Endodermal cell (in vitro differentiated cells): ENCODE results near the gene RBM24. TPM values are rescaled to one million over a fixed set of nuclear protein-coding genes. Genes with fewer than 3 reads are reported as not detected.

Experiments
- DNase-seq: peaks from one replicate; pipeline ENCODE4 v3.0.0-alpha.2; 2017
- H3K27ac ChIP-seq: 2 replicates; pipeline ENCODE4 v1.5.1; 2013; ENCODE audit warnings: mild to moderate bottlenecking, low read depth, low read length, moderate library complexity
- H3K27me3 ChIP-seq: 2 replicates; pipeline ENCODE4 v1.6.1; 2013; ENCODE audit warnings: mild to moderate bottlenecking, low read length, moderate library complexity; ENCODE audit not compliant: insufficient read depth, control insufficient read depth, poor library complexity, severe bottlenecking
- H3K36me3 ChIP-seq: 2 replicates; pipeline ENCODE4 v1.7.0; 2013; ENCODE audit warnings: mild to moderate bottlenecking, low read length, moderate library complexity; ENCODE audit not compliant: control insufficient read depth, insufficient read depth
- H3K4me1 ChIP-seq: one replicate; pipeline ENCODE4 v1.7.0; 2013; ENCODE audit warnings: low read length; ENCODE audit not compliant: control insufficient read depth, insufficient read depth
- H3K4me3 ChIP-seq: 2 replicates; pipeline ENCODE4 v1.5.1; 2013; ENCODE audit warnings: mild to moderate bottlenecking, low read length, moderate library complexity
- H3K9ac ChIP-seq: 2 replicates; pipeline ENCODE4 v1.6.1; 2013; ENCODE audit warnings: mild to moderate bottlenecking, low read length, moderate library complexity; ENCODE audit not compliant: poor library complexity, severe bottlenecking; ENCODE audit errors: extremely low read depth
- H3K9me3 ChIP-seq: 2 replicates; pipeline ENCODE4 v1.6.1; 2013; ENCODE audit warnings: mild to moderate bottlenecking, low read length, moderate library complexity; ENCODE audit not compliant: control insufficient read depth
- H3K27ac Mint-ChIP-seq: 2 replicates; pipeline ENCODE4 v1.8.0; 2020; ENCODE audit warnings: mixed read lengths
- H3K27me3 Mint-ChIP-seq: 2 replicates; pipeline ENCODE4 v1.8.0; 2021; ENCODE audit warnings: mild to moderate bottlenecking, mixed read lengths; ENCODE audit not compliant: insufficient read depth
- H3K36me3 Mint-ChIP-seq: 2 replicates; pipeline ENCODE4 v1.8.0; 2020; ENCODE audit warnings: low read depth, mixed read lengths
- H3K4me1 Mint-ChIP-seq: 2 replicates; pipeline ENCODE4 v1.8.0; 2020; ENCODE audit warnings: mixed read lengths
- H3K4me3 Mint-ChIP-seq: 2 replicates; pipeline ENCODE4 v1.8.0; 2020; ENCODE audit warnings: mild to moderate bottlenecking, moderate library complexity, mixed read lengths
- H3K9me3 Mint-ChIP-seq: 2 replicates; pipeline ENCODE4 v1.8.0; 2020; ENCODE audit warnings: mild to moderate bottlenecking, mixed read lengths
- CTCF ChIP-seq: fragments of 200-600 bp; sonication (generic); conservative IDR thresholded peaks from 2 replicates; pipeline ENCODE4 v1.5.0; 2021; ENCODE audit warnings: antibody characterized with exemption, mild to moderate bottlenecking
- WGBS, 2 experiments: methylation state at CpG; one replicate each; pipeline versions ENCODE4 v1.1.5 to v1.1.7; 2013; ENCODE audit warnings: missing lambda C conversion rate in 2 of 2, mixed read lengths in 1 of 2; ENCODE audit not compliant: insufficient coverage in 1 of 2, insufficient read length in 1 of 2; 5-methylcytosine and 5-hydroxymethylcytosine counted together
- total RNA-seq, 2 donors: library from RNA; stranded (reverse); fragmentation: NEBNext Ultra II Directional in 1 of 2; extraction: Animal tissue kit (Norgen Biotek cat#: 25700) in 1 of 2; gene quantifications; 2 replicates in 1 of 2; 3 replicates in 1 of 2; pipeline ENCODE4 v1.2.1, GENCODE V29; 2021

Gene RBM24
- total RNA-seq, 2 donors from 2014 or later: 15.2 to 18.9 TPM

GRCh38 chr6:17339308-17339670 is 58.1 kb downstream of the RBM24 start:
- Mint-ChIP-seq H3K27ac (no peak overlapping the region), H3K4me1 (no peaks in the 10 kb centered on the region)
- WGBS, 2 experiments: 100% methylated on average over 2 of the region's 2 CpGs

GRCh38 chr6:17341117-17341805 is 60.1 kb downstream of the RBM24 start:
- no peaks in the 10 kb centered on the region for H3K27me3 ChIP-seq
- Mint-ChIP-seq H3K27me3 (no peaks in the 10 kb centered on the region), H3K36me3 (no peaks in the 10 kb centered on the region), H3K27ac (no peak overlapping the region), H3K9me3 (peaks cover 12% of the 10 kb centered on the region), H3K4me3 (no peak overlapping the region), H3K4me1 (no peaks in the 10 kb centered on the region)
- H3K9ac ChIP-seq: no peak overlapping the region
- H3K27ac ChIP-seq: no peak overlapping the region
- no peak for DNase-seq
- H3K4me1 ChIP-seq: no peaks in the 10 kb centered on the region
- no peaks in the 10 kb centered on the region for H3K36me3 ChIP-seq
- no peak overlapping the region for H3K4me3 ChIP-seq
- WGBS, 2 experiments: 80 to 100% methylated on average over 1 to 7 of the region's 7 CpGs
- H3K9me3 ChIP-seq: no peaks in the 10 kb centered on the region
- TF ChIP-seq CTCF: no peak

More at GRCh38 chr6:17339308-17339670, 58.1 kb downstream of the RBM24 start:
- Histone ChIP-seq H3K36me3 (no peaks in the 10 kb centered on the region), H3K9me3 (no peaks in the 10 kb centered on the region), H3K27me3 (no peaks in the 10 kb centered on the region), H3K9ac (no peak overlapping the region), H3K4me3 (no peak overlapping the region), H3K4me1 (no peaks in the 10 kb centered on the region), H3K27ac (no peak overlapping the region)
- TF ChIP-seq CTCF: no peak
- no peak overlapping the region for H3K4me3 Mint-ChIP-seq
- no peaks in the 10 kb centered on the region for H3K27me3 Mint-ChIP-seq
- H3K9me3 Mint-ChIP-seq: peaks cover 15% of the 10 kb centered on the region
- no peaks in the 10 kb centered on the region for H3K36me3 Mint-ChIP-seq
- no peak for DNase-seq

- Histone ChIP-seq H3K4me1 (no peaks in the 10 kb centered on the region), H3K9me3 (no peaks in the 10 kb centered on the region), H3K27me3 (no peaks in the 10 kb centered on the region), H3K27ac (no peak overlapping the region), H3K9ac (no peak overlapping the region), H3K4me3 (no peak overlapping the region), H3K36me3 (no peaks in the 10 kb centered on the region)
- H3K4me3 Mint-ChIP-seq: no peak overlapping the region
- DNase-seq: no peak
- H3K9me3 Mint-ChIP-seq: peaks cover 8% of the 10 kb centered on the region
- no peaks in the 10 kb centered on the region for H3K4me1 Mint-ChIP-seq
- H3K36me3 Mint-ChIP-seq: no peaks in the 10 kb centered on the region
- WGBS, 2 experiments: 38 to 72% methylated on average over 1 to 3 of the region's 3 CpGs
- no peak for TF ChIP-seq CTCF
- H3K27me3 Mint-ChIP-seq: no peaks in the 10 kb centered on the region
- H3K27ac Mint-ChIP-seq: no peak overlapping the region
Observed at GRCh38 chr6:17341891-17342290, 60.7 kb downstream of the RBM24 start.
